IPS DF 6.9 (cell line): ENCODE results near the gene SAMM50.

Experiments used
- DNase-seq: peaks from one replicate; pipeline ENCODE4 v3.0.0-alpha.2; 2013; ENCODE audit warnings: low read depth, low spot score
- H3K27ac ChIP-seq: one replicate; pipeline ENCODE4 v1.5.1; 2013; ENCODE audit warnings: low read length, control low read depth
- H3K27me3 ChIP-seq: 2 replicates; pipeline ENCODE4 v1.6.1; 2013; ENCODE audit warnings: mild to moderate bottlenecking, low read length; ENCODE audit not compliant: control insufficient read depth, insufficient read depth
- H3K36me3 ChIP-seq: 2 replicates; pipeline ENCODE4 v1.6.1; 2013; ENCODE audit warnings: low read length; ENCODE audit not compliant: control insufficient read depth, insufficient read depth
- H3K4me1 ChIP-seq: 2 replicates; pipeline ENCODE4 v1.6.1; 2013; ENCODE audit warnings: low read length; ENCODE audit not compliant: control insufficient read depth, insufficient read depth
- H3K4me3 ChIP-seq: 2 replicates; pipeline ENCODE4 v1.5.1; 2013; ENCODE audit warnings: mild to moderate bottlenecking, low read length
- H3K9me3 ChIP-seq: 2 replicates; pipeline ENCODE4 v1.6.1; 2013; ENCODE audit warnings: low read length, inconsistent platforms; ENCODE audit not compliant: control insufficient read depth, insufficient read depth
- WGBS: extraction: QIAGEN DNeasy Blood & Tissue Kit; methylation state at CpG from one replicate; pipeline ENCODE4 v1.1.7; 2013; ENCODE audit warnings: mixed read lengths, missing lambda C conversion rate; ENCODE audit not compliant: insufficient read length, insufficient coverage; 5-methylcytosine and 5-hydroxymethylcytosine counted together

SAMM50 gene

GRCh38 chr22:43955040-43955882 lies at the start of gene SAMM50:
TSS of gene SAMM50 (plus strand) at chr22:43955442. CDS start at chr22:43955578, 136 bp downstream.
- peak within 1 kb of the TSS; percentile 62 for H3K4me3 ChIP-seq
- no peak within 1 kb of the TSS for H3K27ac ChIP-seq
- DNase-seq, result peak; percentile 79
- WGBS, result no CpG with 5 or more reads among the region's 74 CpGs
- H3K36me3 ChIP-seq, result no peaks in the 10 kb centered on the region
- H3K27me3 ChIP-seq, result no peaks in the 10 kb centered on the region
- H3K4me1 ChIP-seq, result no peaks in the 10 kb centered on the region
- H3K9me3 ChIP-seq, result no peaks in the 10 kb centered on the region

GRCh38 chr22:43905681-43906080 lies 49.6 kb upstream of the SAMM50 start:
- H3K4me3 ChIP-seq, result no peak overlapping the region
- no peaks in the 10 kb centered on the region for H3K36me3 ChIP-seq
- no peak for DNase-seq
- H3K4me1 ChIP-seq, result no peaks in the 10 kb centered on the region
- no CpG with 5 or more reads among the region's 7 CpGs for WGBS
- no peaks in the 10 kb centered on the region for H3K9me3 ChIP-seq
- no peaks in the 10 kb centered on the region for H3K27me3 ChIP-seq
- H3K27ac ChIP-seq, result no peak overlapping the region

- no CpG with 5 or more reads among the region's 1 CpG for WGBS
- no peaks in the 10 kb centered on the region for H3K9me3 ChIP-seq
- H3K36me3 ChIP-seq, result no peaks in the 10 kb centered on the region
- H3K4me3 ChIP-seq, result no peak overlapping the region
- H3K4me1 ChIP-seq, result no peaks in the 10 kb centered on the region
- H3K27ac ChIP-seq, result no peak overlapping the region
- DNase-seq, result no peak
- H3K27me3 ChIP-seq, result no peaks in the 10 kb centered on the region
Measured at GRCh38 chr22:43909708-43910107, 45.5 kb upstream of the SAMM50 start.

- Histone ChIP-seq H3K36me3 (no peaks in the 10 kb centered on the region), H3K4me1 (no peaks in the 10 kb centered on the region), H3K27ac (no peak overlapping the region), H3K4me3 (no peak overlapping the region), H3K9me3 (no peaks in the 10 kb centered on the region), H3K27me3 (no peaks in the 10 kb centered on the region)
- WGBS, result no CpG with 5 or more reads among the region's 6 CpGs
- DNase-seq, result no peak
Measured at GRCh38 chr22:43910178-43910695, 45.0 kb upstream of the SAMM50 start.

- WGBS, result no CpG with 5 or more reads among the region's 4 CpGs
- DNase-seq, result no peak
- Histone ChIP-seq H3K27ac (no peak overlapping the region), H3K9me3 (no peaks in the 10 kb centered on the region), H3K36me3 (no peaks in the 10 kb centered on the region), H3K4me3 (no peak overlapping the region), H3K27me3 (no peaks in the 10 kb centered on the region), H3K4me1 (no peaks in the 10 kb centered on the region)
Measured at GRCh38 chr22:43911351-43911750, 43.9 kb upstream of the SAMM50 start.

- H3K27me3 ChIP-seq, result no peaks in the 10 kb centered on the region
- H3K4me1 ChIP-seq, result no peaks in the 10 kb centered on the region
- H3K4me3 ChIP-seq, result no peak overlapping the region
- DNase-seq, result no peak
- H3K27ac ChIP-seq, result no peak overlapping the region
- no peaks in the 10 kb centered on the region for H3K9me3 ChIP-seq
- no CpG with 5 or more reads among the region's 6 CpGs for WGBS
- no peaks in the 10 kb centered on the region for H3K36me3 ChIP-seq
Measured at GRCh38 chr22:43917521-43917920, 37.7 kb upstream of the SAMM50 start.

GRCh38 chr22:43919106-43919973 lies 35.9 kb upstream of the SAMM50 start:
- no peaks in the 10 kb centered on the region for H3K27me3 ChIP-seq
- WGBS, result no CpG with 5 or more reads among the region's 16 CpGs
- H3K4me1 ChIP-seq, result no peaks in the 10 kb centered on the region
- no peak overlapping the region for H3K27ac ChIP-seq
- H3K4me3 ChIP-seq, result no peak overlapping the region
- no peaks in the 10 kb centered on the region for H3K36me3 ChIP-seq
- DNase-seq, result no peak
- no peaks in the 10 kb centered on the region for H3K9me3 ChIP-seq

- no peak for DNase-seq
- Histone ChIP-seq H3K4me1 (peaks cover 6% of the 10 kb centered on the region; the same call in 1 of the 2 replicates), H3K9me3 (no peaks in the 10 kb centered on the region), H3K27me3 (no peaks in the 10 kb centered on the region), H3K36me3 (0 out of 2 replicates have a peak, but pooled peaks cover 5% of the 10 kb centered on the region), H3K4me3 (no peak overlapping the region), H3K27ac (no peak overlapping the region)
- no CpG with 5 or more reads among the region's 4 CpGs for WGBS
Measured at GRCh38 chr22:43921370-43921769, 33.9 kb upstream of the SAMM50 start.

- Histone ChIP-seq H3K4me1 (peaks cover 6% of the 10 kb centered on the region; the same call in 1 of the 2 replicates), H3K27me3 (no peaks in the 10 kb centered on the region), H3K4me3 (no peak overlapping the region), H3K27ac (no peak overlapping the region), H3K36me3 (0 out of 2 replicates have a peak, but pooled peaks cover 5% of the 10 kb centered on the region), H3K9me3 (no peaks in the 10 kb centered on the region)
- no CpG with 5 or more reads among the region's 3 CpGs for WGBS
- no peak for DNase-seq
Measured at GRCh38 chr22:43922123-43922522, 33.1 kb upstream of the SAMM50 start.

GRCh38 chr22:43923191-43923590 lies 32.1 kb upstream of the SAMM50 start:
- whole genome bisulfite sequencing, result no CpG with 5 or more reads among the region's 13 CpGs
- Histone ChIP-seq H3K9me3 (no peaks in the 10 kb centered on the region), H3K4me3 (peak overlapping the region; percentile 30; the same call in 1 of the 2 replicates), H3K36me3 (0 out of 2 replicates have a peak, but pooled peaks cover 5% of the 10 kb centered on the region), H3K4me1 (peaks cover 6% of the 10 kb centered on the region; the same call in 1 of the 2 replicates), H3K27me3 (no peaks in the 10 kb centered on the region), H3K27ac (no peak overlapping the region)
- no peak for DNase-seq
